Erythroblast (primary cell): ENCODE measurements around the gene ITCH.

Source experiments
- GATA1 ChIP-seq: IDR thresholded peaks from 2 replicates; pipeline ENCODE4 v1.6.1; 2011; ENCODE audit warnings: low read depth, mild to moderate bottlenecking, control low read depth, low read length, moderate library complexity
- POLR2A ChIP-seq: IDR thresholded peaks from 2 replicates; pipeline ENCODE4 v1.6.1; 2011; ENCODE audit warnings: mild to moderate bottlenecking, low read length

GRCh38 chr20:34427331-34427730 is 64.3 kb downstream of the ITCH start:
- TF ChIP-seq POLR2A (no peak), GATA1 (no peak)
